K562 (cell line): ENCODE data around the gene CTDNEP1. TPM values are rescaled to one million over a fixed set of nuclear protein-coding genes. Genes with fewer than 3 reads are reported as not detected.

Source experiments
- ATAC-seq: fragments of 200-7000 bp; cut with Tn5 transposase; 3 replicates; pipeline ENCODE4 v1.9.1; 2020; ENCODE audit warnings: moderate library complexity
- BruUV-seq: library from RNA; stranded (reverse); fragments of 400-500 nt; replicated peaks from 2 replicates; lab custom pipeline; 2021; lab: Mats Ljungman, UMichigan
- CTCF ChIA-PET: fragments of 300-600 bp; formaldehyde crosslinking; extraction: SDS; loops from one replicate; lab custom pipeline; 2021; ENCODE audit warnings: low intra/inter-chr PET ratio; lab: Yijun Ruan, JAX
- POLR2A ChIA-PET: fragments of 300-600, 350-650 bp; sonication (Branson Sonifier 250); formaldehyde crosslinking; extraction: SDS; loops from one replicate; lab custom pipeline; 2021; ENCODE audit warnings: antibody characterized with exemption, inconsistent platforms; lab: Yijun Ruan, JAX
- DNase-seq, 4 experiments: peaks; one replicate each; pipeline versions ENCODE4 v3.0.0 to v3.0.0-alpha.2; 2011 to 2018; ENCODE audit warnings: low spot score in 3 of 4, mixed read lengths in 3 of 4; ENCODE audit errors: extremely low read depth in 1 of 4
- FAIRE-seq: peaks from 2 replicates; lab custom pipeline; 2011; peaks lifted over from hg19 to GRCh38; lab: Jason Lieb, UNC
- H2AFZ ChIP-seq: 2 replicates; pipeline ENCODE4 v1.6.0; 2011; ENCODE audit warnings: low read depth, low read length, control low read depth, inconsistent platforms
- H3K27ac ChIP-seq: fragments of 200-600 bp; 3 replicates; pipeline ENCODE4 v1.8.0; 2011; ENCODE audit warnings: low read depth, mild to moderate bottlenecking, control low read depth, inconsistent platforms, low read length, moderate library complexity, mixed read lengths; ENCODE audit errors: extremely low read depth
- H3K27me3 ChIP-seq, 2 experiments: fragments of 300-600 bp in 1 of 2; 2 replicates in 1 of 2; 3 replicates in 1 of 2; pipeline versions ENCODE4 v1.6.0 to v1.8.0; 2011; ENCODE audit warnings: inconsistent platforms in 2 of 2, low read length in 2 of 2, mild to moderate bottlenecking in 1 of 2, mixed read lengths in 1 of 2, moderate library complexity in 1 of 2; ENCODE audit not compliant: control insufficient read depth in 2 of 2, insufficient read depth in 2 of 2
- H3K36me3 ChIP-seq: fragments of 300-600 bp; 3 replicates; pipeline ENCODE4 v1.8.0; 2011; ENCODE audit warnings: mild to moderate bottlenecking, low read length, inconsistent platforms; ENCODE audit not compliant: control insufficient read depth, insufficient read depth
- H3K4me1 ChIP-seq, 2 experiments: fragments of 200-600 bp in 1 of 2; replicated peaks in 1 of 2; 2 replicates in 1 of 2; 3 replicates in 1 of 2; pipeline versions ENCODE4 v1.5.1 to v1.8.0; 2011; ENCODE audit warnings: inconsistent platforms in 2 of 2, low read length in 2 of 2, mild to moderate bottlenecking in 1 of 2, mixed read lengths in 1 of 2, moderate library complexity in 1 of 2; ENCODE audit not compliant: control insufficient read depth in 2 of 2, insufficient read depth in 2 of 2
- H3K4me2 ChIP-seq: 2 replicates; pipeline ENCODE4 v1.6.1; 2011; ENCODE audit warnings: low read length, control low read depth, inconsistent platforms, mixed read lengths; ENCODE audit not compliant: insufficient read depth
- H3K4me3 ChIP-seq: fragments of 200-600 bp; sonication (generic), shearing (Covaris generic); 2 replicates; pipeline ENCODE4 v1.5.1; 2016; ENCODE audit warnings: control low read depth, inconsistent platforms
- H3K79me2 ChIP-seq: fragments of 200-600 bp; 3 replicates; pipeline ENCODE4 v1.8.0; 2011; ENCODE audit warnings: low read length, inconsistent platforms; ENCODE audit not compliant: control insufficient read depth, insufficient read depth
- H3K9ac ChIP-seq, 2 experiments: 2 replicates each; pipeline versions ENCODE4 v1.6.0 to v1.6.1; 2011; ENCODE audit warnings: low read depth in 2 of 2, low read length in 2 of 2, control low read depth in 1 of 2, inconsistent platforms in 1 of 2, mild to moderate bottlenecking in 1 of 2, mixed read lengths in 1 of 2; ENCODE audit not compliant: insufficient read depth in 1 of 2
- H3K9me1 ChIP-seq: one replicate; pipeline ENCODE4 v1.6.0; 2011; ENCODE audit warnings: inconsistent platforms, mild to moderate bottlenecking, low read length, moderate library complexity; ENCODE audit not compliant: control insufficient read depth, insufficient read depth
- H3K9me3 ChIP-seq: replicated peaks from 2 replicates; pipeline ENCODE4 v1.5.1; 2011; ENCODE audit warnings: low read depth, low read length, inconsistent platforms; ENCODE audit not compliant: control insufficient read depth, insufficient read depth
- H4K20me1 ChIP-seq: replicated peaks from 2 replicates; pipeline ENCODE4 v1.6.1; 2011; ENCODE audit warnings: low read length, inconsistent platforms, mixed read lengths; ENCODE audit not compliant: control insufficient read depth, insufficient read depth
- ARID1B ChIP-seq: fragments of 450-650 bp; IDR thresholded peaks from 2 replicates; pipeline ENCODE4 v1.6.1; 2016; ENCODE audit warnings: antibody characterized with exemption, mild to moderate bottlenecking, inconsistent platforms
- EP400 ChIP-seq: fragments of 450-650 bp; IDR thresholded peaks from 2 replicates; pipeline ENCODE4 v1.6.1; 2017; ENCODE audit warnings: antibody characterized with exemption, mild to moderate bottlenecking, moderate library complexity
- GABPB2 ChIP-seq: fragments of 250-450 bp; sonication (Bioruptor Pico); conservative IDR thresholded peaks from 2 replicates; pipeline ENCODE4 v1.5.1; 2021; ENCODE audit warnings: mild to moderate bottlenecking
- HDAC8 ChIP-seq: fragments of 450-650 bp; IDR thresholded peaks from 2 replicates; pipeline ENCODE4 v1.6.1; 2016; ENCODE audit warnings: mild to moderate bottlenecking, missing genetic modification characterization, moderate library complexity, missing compliant biosample characterization
- HDGF ChIP-seq: fragments of 450-650 bp; IDR thresholded peaks from 2 replicates; pipeline ENCODE4 v1.6.1; 2016
- HNRNPL ChIP-seq: fragments of 200-400 bp; formaldehyde crosslinking; IDR thresholded peaks from 2 replicates; pipeline ENCODE4 v1.6.1; 2017; ENCODE audit warnings: low read depth, mild to moderate bottlenecking, low read length
- ILF3 ChIP-seq: fragments of 450-650 bp; IDR thresholded peaks from 2 replicates; pipeline ENCODE4 v1.6.1; 2018; ENCODE audit warnings: antibody characterized with exemption, mild to moderate bottlenecking, moderate library complexity, borderline replicate concordance
- LARP7 ChIP-seq: fragments of 450-650 bp; IDR thresholded peaks from 2 replicates; pipeline ENCODE4 v1.6.1; 2016
- MEF2A ChIP-seq: IDR thresholded peaks from 2 replicates; pipeline ENCODE4 v1.6.1; 2011; ENCODE audit warnings: low read depth, mild to moderate bottlenecking, low read length, moderate library complexity; ENCODE audit not compliant: control insufficient read depth
- NFATC3 ChIP-seq: fragments of 450-650 bp; IDR thresholded peaks from 2 replicates; pipeline ENCODE4 v1.6.1; 2017; ENCODE audit warnings: mild to moderate bottlenecking
- NFE2L1 ChIP-seq: fragments of 450-650 bp; IDR thresholded peaks from 2 replicates; pipeline ENCODE4 v1.6.1; 2016; ENCODE audit warnings: missing genetic modification characterization, low read depth, mild to moderate bottlenecking, missing compliant biosample characterization, moderate library complexity, borderline replicate concordance
- NFIX ChIP-seq: fragments of 250-450 bp; sonication (Bioruptor Pico); IDR thresholded peaks from 2 replicates; pipeline ENCODE4 v1.4.0; 2020; ENCODE audit warnings: low read depth, mild to moderate bottlenecking, moderate library complexity
- NFRKB ChIP-seq: fragments of 450-650 bp; IDR thresholded peaks from 2 replicates; pipeline ENCODE4 v1.6.1; 2016; ENCODE audit warnings: low read depth
- RREB1 ChIP-seq: fragments of 250-450 bp; sonication (Bioruptor Pico); IDR thresholded peaks from 2 replicates; pipeline ENCODE4 v1.4.0; 2020
- SMARCA5 ChIP-seq: fragments of 450-650 bp; IDR thresholded peaks from 2 replicates; pipeline ENCODE4 v1.6.1; 2016
- SMARCB1 ChIP-seq: IDR thresholded peaks from 2 replicates; pipeline ENCODE4 v1.6.1; 2011; ENCODE audit warnings: improper control_type of control experiment, low read depth; ENCODE audit not compliant: insufficient read length
- SNRNP70 ChIP-seq: fragments of 200-400 bp; formaldehyde crosslinking; optimal IDR thresholded peaks from 2 replicates; pipeline ENCODE3; 2017; ENCODE audit warnings: low read depth, low read length
- TARDBP ChIP-seq: fragments of 450-650 bp; IDR thresholded peaks from 2 replicates; pipeline ENCODE4 v1.6.1; 2016
- TCF7L2 ChIP-seq: fragments of 150-350 bp; IDR thresholded peaks from 2 replicates; pipeline ENCODE4 v1.6.1; 2016; ENCODE audit warnings: low read depth, mild to moderate bottlenecking, low read length, moderate library complexity
- ZNF707 ChIP-seq: fragments of 250-450 bp; sonication (Bioruptor Pico); conservative IDR thresholded peaks from 2 replicates; pipeline ENCODE4 v1.8.0; 2022; ENCODE audit warnings: inconsistent platforms, mild to moderate bottlenecking, moderate library complexity
- WGBS: fragments of 100-300 bp; shearing (Covaris generic); methylation state at CpG from one replicate; pipeline ENCODE4 v1.1.6; 2016; ENCODE audit warnings: low coverage, mixed read lengths; ENCODE audit not compliant: insufficient coverage; ENCODE audit errors: missing lambda C conversion rate; 5-methylcytosine and 5-hydroxymethylcytosine counted together
- in situ Hi-C: fragments of 300-500 bp; cut with MboI; formaldehyde crosslinking; loops from 4 replicates; pipeline ENCODE4 v1.15.0; 2018; ENCODE audit warnings: inconsistent platforms, mixed read lengths
- intact Hi-C: fragments of 100-400 bp; cut with micrococcal nuclease; formaldehyde crosslinking; loops from 2 replicates; pipeline ENCODE4 v1.14.2; 2022
- polyA plus RNA-seq, 8 experiments: library from polyadenylated mRNA; depleted of rRNA in 4 of 8; stranded (reverse) in 5 of 8; unstranded in 3 of 8; fragments of >200 nt; fragmentation: Nextera tagmentation in 2 of 8; fragmentation: Illumina TruSeq in 1 of 8; extraction: Ambion mirVana in 2 of 8; extraction: Trizol in 1 of 8; gene quantifications; 2 replicates each; pipeline versions ENCODE4 v1.2.1 to v1.2.3, GENCODE V29; 2011 to 2014; ENCODE audit warnings: inconsistent platforms in 1 of 8, missing spikeins in 1 of 8
- total RNA-seq, 7 experiments: library from RNA; depleted of rRNA in 6 of 7; stranded (reverse); fragments of >200 nt in 6 of 7; fragmentation: Illumina TruSeq in 2 of 7; extraction: Trizol in 2 of 7; gene quantifications; 2 replicates each; pipeline versions ENCODE4 v1.2.1 to v1.2.3, GENCODE V29; 2011 to 2021; ENCODE audit warnings: low replicate concordance in 1 of 7

CTDNEP1 gene
- total and polyA plus RNA-seq, 9 of the 15 experiments (the other 6 are each of a cell fraction or from before 2014, with no cell fraction given), result 10.7 to 150 (median 28.5) TPM

- H2AFZ ChIP-seq, result no peak overlapping the region
- no peak for ATAC-seq
- peaks cover 3% of the 10 kb centered on the region; the same call in 1 of the 2 replicates for H4K20me1 ChIP-seq
- BruUV-seq, result no TSS peak
- WGBS, result 73% methylated on average over 4 of the region's 9 CpGs
- no peaks in the 10 kb centered on the region for H3K9me1 ChIP-seq
- no peak for FAIRE-seq
- H3K79me2 ChIP-seq, result peaks cover 14% of the 10 kb centered on the region; the same call in 2 of the 3 replicates
- no peak for DNase-seq
- in situ Hi-C loops (no loop called here), intact Hi-C loops (no loop called here)
- H3K4me2 ChIP-seq, result no peak overlapping the region
- H3K9ac ChIP-seq, result no peak overlapping the region
- no peaks in the 10 kb centered on the region; the same call in 2 of the 3 replicates for H3K36me3 ChIP-seq
- H3K27ac ChIP-seq, result no peak overlapping the region
- no peaks in the 10 kb centered on the region for H3K27me3 ChIP-seq
- H3K4me3 ChIP-seq, result no peak overlapping the region
- H3K4me1 ChIP-seq, result peaks cover 7 to 41% of the 10 kb centered on the region in 2 experiments; a peak in 4 of 5 replicates
- TF ChIP-seq NFRKB (no peak), MEF2A (no peak), NFIX (CRISPR knock-in tag) (no peak), RREB1 (CRISPR knock-in tag) (no peak), SNRNP70 (no peak), ZNF707 (CRISPR knock-in tag) (no peak), HNRNPL (no peak), HDGF (no peak), NFE2L1 (tag) (no peak), SMARCA5 (no peak), HDAC8 (tag) (no peak), GABPB2 (no peak), ILF3 (no peak), NFATC3 (no peak), TARDBP (no peak), SMARCB1 (no peak), EP400 (no peak), TCF7L2 (no peak), ARID1B (no peak), LARP7 (no peak)
- no peaks in the 10 kb centered on the region for H3K9me3 ChIP-seq
- POLR2A ChIA-PET, result interaction anchor here (0.6 kb wide), 2 partner anchors 16 to 195 kb away, joined by 3 to 4 read pairs; no protein-coding TSS in a partner anchor
- CTCF ChIA-PET, result no interaction called here
Measured at GRCh38 chr17:7208754-7209460, 42.6 kb downstream of the CTDNEP1 start.
